NCI-H2227 (cell line): ENCODE results near the gene SLC8A1.

Source experiments
- DNase-seq: peaks from one replicate; lab custom pipeline; 2025; ENCODE audit not compliant: unreplicated experiment; lab: John Stamatoyannopoulos, UW

The SLC8A1 gene

DNA sequence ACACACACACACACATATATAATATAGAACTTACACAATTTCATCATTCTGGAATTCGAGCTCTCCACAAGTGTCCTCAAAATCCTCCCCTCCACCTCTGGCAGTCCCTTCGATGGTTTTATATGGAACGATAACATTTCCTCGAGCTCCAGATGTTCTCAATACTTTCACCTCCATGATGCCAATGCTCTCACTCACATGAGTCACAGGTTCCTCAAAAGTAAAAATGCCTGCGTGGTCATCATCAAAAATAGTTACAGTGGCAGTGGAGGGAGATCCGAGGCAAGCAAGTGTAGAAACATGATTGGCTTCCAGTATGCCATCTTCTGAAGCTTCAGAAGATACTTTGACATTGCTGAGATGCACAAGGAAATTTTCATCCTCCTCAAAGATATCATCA is 23.5 kb downstream of the SLC8A1 start:
- no peak for DNase-seq

GRCh38 chr2:40421631-40422297 is 30.1 kb downstream of the SLC8A1 start:
- no peak for DNase-seq

GRCh38 chr2:40420478-40420877 is 31.4 kb downstream of the SLC8A1 start:
- no peak for DNase-seq

- no peak for DNase-seq
Observed at GRCh38 chr2:40419364-40419762, 32.5 kb downstream of the SLC8A1 start.

DNA sequence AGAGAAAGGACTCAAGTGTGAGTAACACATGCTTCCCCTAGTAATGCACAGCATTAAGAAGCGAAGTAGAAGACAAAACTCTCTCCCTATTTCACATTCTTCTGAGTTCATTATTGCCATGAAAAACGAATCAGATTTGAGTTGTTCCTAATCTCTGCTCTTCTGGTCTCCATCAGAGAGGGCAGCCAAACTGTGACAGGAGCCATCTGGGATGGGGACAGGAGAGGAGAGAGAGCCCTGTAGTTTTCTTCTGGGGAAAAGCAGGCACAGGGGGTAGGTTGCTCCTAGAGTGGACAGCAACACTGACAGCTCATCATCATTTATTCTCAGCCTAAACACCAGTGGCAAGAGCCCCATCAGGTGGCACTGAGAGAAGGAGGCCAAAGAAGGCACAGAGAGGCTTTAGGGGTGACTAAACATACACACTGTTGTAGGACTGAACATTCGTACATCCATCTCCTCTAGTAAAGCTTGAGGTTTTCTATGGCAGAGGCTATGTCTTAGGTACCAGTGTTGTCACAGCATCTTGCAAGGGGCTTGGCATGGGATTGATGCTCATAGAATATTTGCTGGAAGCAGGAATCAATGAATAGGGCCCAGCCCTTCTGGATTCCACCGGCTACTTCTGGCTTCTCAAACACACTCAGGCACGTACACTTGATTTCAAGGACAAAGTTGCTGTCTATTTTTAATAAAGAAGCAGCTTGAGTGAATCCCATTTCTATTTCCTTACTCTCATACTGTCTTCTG is 33.1 kb downstream of the SLC8A1 start:
- no peak for DNase-seq

- no peak for DNase-seq
Observed at GRCh38 chr2:40416486-40416885, 35.4 kb downstream of the SLC8A1 start.

GRCh38 chr2:40415391-40415790 is 36.5 kb downstream of the SLC8A1 start:
- DNase-seq: no peak

DNA sequence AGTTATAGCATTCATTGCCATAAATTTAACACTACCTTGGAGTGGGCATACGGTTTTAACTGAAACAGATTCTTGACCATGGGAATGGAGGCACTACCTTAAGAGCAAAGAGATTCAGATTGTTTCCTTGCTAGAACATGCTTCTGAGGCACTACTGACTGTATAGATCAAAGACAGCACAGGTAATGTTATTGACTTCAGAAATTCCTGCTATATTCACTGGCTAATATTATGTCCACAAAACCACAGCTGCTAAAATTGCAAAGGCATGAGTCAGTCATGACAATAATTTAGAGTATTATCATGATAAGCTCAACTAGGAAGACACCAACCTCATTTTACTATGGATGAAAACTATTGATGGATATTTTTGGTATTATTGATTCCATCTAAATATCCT is 39.4 kb downstream of the SLC8A1 start:
- DNase-seq: no peak

DNA sequence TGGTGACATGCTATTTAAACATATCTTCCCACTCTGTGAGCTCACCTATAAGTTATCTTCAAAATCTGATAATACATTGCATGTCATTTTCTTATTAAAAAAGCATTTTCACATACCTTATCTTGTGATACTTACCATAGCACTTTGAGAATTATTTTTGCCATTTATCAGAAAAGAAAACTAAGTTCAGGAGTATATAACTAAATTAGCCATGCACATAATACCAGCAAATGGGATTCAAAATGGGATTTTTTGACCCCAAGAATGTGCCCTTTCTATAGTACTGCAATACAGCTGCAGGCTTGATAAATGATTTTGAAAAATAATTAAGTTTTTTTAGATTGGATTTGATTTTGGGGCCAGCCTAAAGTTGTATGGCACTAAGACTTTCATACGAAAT is 41.2 kb downstream of the SLC8A1 start:
- DNase-seq: no peak

GRCh38 chr2:40409734-40410133 is 42.2 kb downstream of the SLC8A1 start:
- no peak for DNase-seq

- DNase-seq: no peak
Observed at GRCh38 chr2:40406485-40407289, 45.2 kb downstream of the SLC8A1 start.

- no peak for DNase-seq
Observed at GRCh38 chr2:40405465-40405864, 46.4 kb downstream of the SLC8A1 start.

- DNase-seq: no peak
Observed at GRCh38 chr2:40404517-40404916, 47.4 kb downstream of the SLC8A1 start.

DNA sequence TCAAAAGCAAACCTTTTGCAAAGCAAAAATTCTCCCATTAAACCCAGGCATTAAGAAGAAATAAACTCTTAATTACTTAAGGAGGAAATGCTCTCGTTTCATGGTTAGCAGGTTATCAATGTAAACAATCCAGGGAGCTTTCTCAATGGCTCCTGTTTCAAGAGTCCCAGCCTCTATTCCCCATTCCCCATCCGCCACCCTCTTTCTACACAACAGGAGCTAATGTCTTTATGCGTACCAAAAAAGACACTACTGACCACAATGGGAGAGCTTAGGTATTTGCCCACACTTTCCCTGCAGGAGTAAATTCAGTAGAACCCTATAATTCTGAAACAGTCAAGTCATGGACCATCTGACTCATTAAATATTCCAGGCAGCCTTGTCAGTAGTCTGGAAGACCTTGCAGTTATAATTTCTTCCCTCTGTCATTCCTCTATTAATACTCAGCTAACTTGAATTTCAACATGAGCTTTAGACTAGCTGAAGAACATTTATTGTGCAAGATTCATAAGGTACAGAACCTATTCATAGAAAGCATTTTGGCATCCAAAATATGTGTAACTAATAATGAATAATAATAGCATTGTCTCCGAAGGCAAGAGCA is 48.6 kb downstream of the SLC8A1 start:
- DNase-seq: no peak

- no peak for DNase-seq
Observed at GRCh38 chr2:40401896-40402295, 50.0 kb downstream of the SLC8A1 start.

DNA sequence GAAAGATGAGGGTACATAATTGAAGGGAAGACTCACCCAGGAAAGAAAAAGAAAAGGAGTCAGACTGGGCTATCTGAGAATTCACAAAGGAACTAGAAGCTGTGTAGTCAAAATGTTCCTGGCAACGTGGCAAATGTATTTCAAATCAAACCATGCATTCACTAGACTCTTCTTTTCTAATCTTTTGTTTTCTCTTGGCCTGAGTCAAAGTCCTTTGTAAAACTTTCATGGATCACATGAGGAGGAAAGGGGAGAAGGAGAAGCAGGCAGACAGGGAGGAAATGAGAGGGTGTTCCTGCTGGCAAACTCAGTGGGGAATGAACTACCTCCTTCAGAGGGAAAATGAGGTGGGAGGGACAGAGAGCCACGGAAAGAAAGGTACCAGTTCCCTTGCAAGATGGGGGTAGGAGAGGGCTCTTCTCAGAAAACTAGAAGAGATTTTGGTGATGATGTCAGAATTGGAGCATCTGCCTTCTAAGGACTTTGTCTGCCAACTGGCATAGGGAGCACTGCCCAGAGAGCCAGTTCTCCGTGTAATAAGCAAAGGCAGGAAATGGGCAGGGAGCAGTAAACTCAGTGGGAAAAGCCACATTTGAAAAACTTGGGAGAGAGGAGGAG is 51.4 kb downstream of the SLC8A1 start:
- DNase-seq: no peak

GRCh38 chr2:40397765-40398164 is 54.1 kb downstream of the SLC8A1 start:
- DNase-seq: no peak

GRCh38 chr2:40396124-40396523 is 55.8 kb downstream of the SLC8A1 start:
- peak; percentile 25 for DNase-seq

DNA sequence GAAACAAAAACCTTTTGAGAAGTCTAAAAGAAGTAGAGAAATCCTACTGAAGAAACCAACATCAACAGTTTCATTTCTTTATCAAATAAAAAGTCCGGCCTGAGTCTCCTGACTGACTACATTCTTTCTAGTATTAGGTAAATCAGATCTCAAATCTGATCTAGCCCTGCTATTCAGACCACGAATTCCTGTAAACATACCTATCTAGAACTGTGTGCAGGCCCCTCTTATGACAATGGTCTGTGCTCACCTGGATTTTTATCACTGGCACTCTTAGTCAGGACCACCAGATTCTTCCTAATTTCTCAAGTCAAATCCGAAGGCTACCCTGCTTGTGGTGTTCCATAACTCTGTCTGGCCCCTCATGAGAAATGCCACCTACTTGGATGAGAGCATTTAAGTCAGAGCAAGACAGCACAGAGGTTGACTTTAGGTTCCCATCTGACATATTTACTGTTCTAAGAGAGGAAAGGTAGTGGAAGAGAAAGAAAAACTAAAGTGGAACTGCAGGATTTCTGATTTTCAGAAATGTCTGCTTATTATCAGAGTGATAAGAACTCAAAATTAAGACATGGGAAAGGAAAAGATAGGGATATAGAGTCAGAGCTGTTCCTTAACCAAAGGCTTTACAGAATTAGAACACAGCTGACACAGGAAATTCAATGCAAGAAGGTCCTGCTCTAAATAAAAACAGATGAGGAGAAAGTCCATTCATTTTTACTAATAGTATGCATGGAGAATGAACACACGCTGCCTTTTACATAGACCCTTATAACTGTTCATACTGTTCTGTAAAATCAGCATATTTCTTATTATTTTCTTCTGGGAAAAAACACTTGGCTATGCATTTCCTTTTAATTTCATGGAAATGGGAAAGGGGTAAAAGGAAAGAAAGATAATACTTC is 56.5 kb downstream of the SLC8A1 start:
- no peak for DNase-seq

DNA sequence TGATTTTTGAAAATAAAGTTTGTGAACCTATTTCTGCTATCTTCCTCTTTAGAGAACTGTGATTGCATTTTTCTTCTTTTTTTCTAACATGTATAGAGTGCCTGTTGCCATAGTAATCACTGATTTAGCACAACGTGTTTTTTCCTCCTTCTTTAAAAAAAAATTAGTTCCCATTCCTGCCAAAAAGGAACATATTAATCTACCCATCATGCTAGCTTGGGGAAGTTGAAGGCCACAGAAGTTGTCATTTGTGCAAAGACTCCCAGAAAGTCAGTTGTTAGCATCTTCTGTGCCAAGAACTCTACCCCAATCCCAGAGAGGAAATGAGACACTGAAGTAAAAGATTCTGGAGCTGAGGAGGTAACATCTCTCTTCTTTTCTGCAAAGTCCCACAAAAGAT is 57.3 kb downstream of the SLC8A1 start:
- DNase-seq: no peak
